ENCODE data around the gene ERO1A.

ERO1A gene

GRCh38 chr14:52660325-52660724, 35.0 kb downstream of the ERO1A start:
- no peaks in the 10 kb centered on the region for H3K9me3 ChIP-seq (replicated peaks in 1 of 11)
- H3K4me2 ChIP-seq, result no peak overlapping the region
- H3K4me1 ChIP-seq, result no peaks in the 10 kb centered on the region
- no peak overlapping the region for H3K9ac ChIP-seq
- no peak overlapping the region for H3K4me3 ChIP-seq
- H3K27me3 ChIP-seq, result no peaks in the 10 kb centered on the region
- H3K36me3 ChIP-seq, result peaks cover 44 to 94% (median 70%) of the 10 kb centered on the region in 11 experiments
- H3K27ac ChIP-seq, result no peak overlapping the region
- no peak for TF ChIP-seq Cebpa-rat (IDR thresholded peaks at IDR 0.05)
- peaks cover 0 to 3% (median 0%) of the 10 kb centered on the region in 11 experiments; a peak in 1 of 22 replicates for H4K20me1 ChIP-seq

DNA sequence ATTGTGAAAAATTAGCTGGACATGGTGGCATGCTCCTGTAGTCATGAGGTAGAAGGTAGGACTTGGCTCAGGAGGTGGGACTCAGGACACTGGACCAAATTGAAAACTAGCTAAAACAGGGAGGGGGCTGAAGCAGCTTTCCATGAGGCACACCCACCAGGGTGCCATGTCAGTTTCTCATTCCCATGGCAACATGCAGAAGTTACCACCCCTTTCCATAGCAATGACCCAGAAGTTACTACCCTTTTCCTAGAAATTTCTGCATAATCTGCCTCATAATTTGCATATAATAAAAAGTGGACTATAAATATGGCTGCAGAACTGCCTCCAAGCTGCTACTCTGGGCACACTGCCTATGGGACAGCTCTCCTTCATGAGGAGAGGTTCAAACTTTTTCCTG, 38.5 kb downstream of the ERO1A start:
- H3K27ac ChIP-seq, result no peak overlapping the region
- H3K4me3 ChIP-seq, result no peak overlapping the region
- no peaks in the 10 kb centered on the region for H3K9me3 ChIP-seq (replicated peaks in 1 of 11)
- no peaks in the 10 kb centered on the region for H3K27me3 ChIP-seq
- TF ChIP-seq Cebpa-rat (IDR thresholded peaks at IDR 0.05), result no peak
- H4K20me1 ChIP-seq, result peaks cover 0 to 3% (median 0%) of the 10 kb centered on the region in 11 experiments; a peak in 1 of 22 replicates
- no peak overlapping the region for H3K4me2 ChIP-seq
- H3K36me3 ChIP-seq, result peaks cover 36 to 96% (median 68%) of the 10 kb centered on the region in 11 experiments
- H3K4me1 ChIP-seq, result no peaks in the 10 kb centered on the region
- no peak overlapping the region for H3K9ac ChIP-seq

- no peak for TF ChIP-seq Cebpa-rat (IDR thresholded peaks at IDR 0.05)
- H3K9ac ChIP-seq, result no peak overlapping the region
- H3K9me3 ChIP-seq (replicated peaks in 1 of 11), result no peaks in the 10 kb centered on the region
- no peak overlapping the region for H3K4me3 ChIP-seq
- no peak overlapping the region for H3K27ac ChIP-seq
- no peak overlapping the region for H3K4me2 ChIP-seq
- H4K20me1 ChIP-seq, result peaks cover 0 to 4% (median 0%) of the 10 kb centered on the region in 11 experiments; a peak in 1 of 22 replicates
- H3K36me3 ChIP-seq, result peaks cover 61 to 99% (median 82%) of the 10 kb centered on the region in 11 experiments
- no peaks in the 10 kb centered on the region for H3K4me1 ChIP-seq
- H3K27me3 ChIP-seq, result no peaks in the 10 kb centered on the region
Measured at GRCh38 chr14:52650774-52651173, 44.6 kb downstream of the ERO1A start.

DNA sequence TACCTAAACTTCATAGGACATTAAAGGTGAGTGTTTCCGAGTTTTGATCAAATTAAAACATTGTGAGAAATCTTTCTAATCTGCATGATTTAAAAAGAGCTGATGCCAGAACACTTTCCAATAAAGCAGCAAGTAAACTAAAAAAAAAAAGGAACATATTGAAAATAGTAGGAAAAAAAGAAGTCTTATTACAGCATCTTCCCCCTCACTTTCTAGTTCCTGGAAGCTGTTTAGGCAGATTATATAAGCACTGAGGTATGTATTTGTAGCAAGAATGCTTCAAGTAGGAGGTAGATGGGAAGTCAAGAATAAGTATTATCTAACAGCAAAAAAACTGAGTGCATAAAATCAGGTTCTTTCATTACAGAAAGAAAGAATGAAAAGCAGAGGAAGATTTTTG, 45.8 kb downstream of the ERO1A start:
- Histone ChIP-seq H4K20me1 (peaks cover 0 to 4% (median 0%) of the 10 kb centered on the region in 11 experiments; a peak in 1 of 22 replicates), H3K36me3 (peaks cover 59 to 99% (median 80%) of the 10 kb centered on the region in 11 experiments), H3K9ac (no peak overlapping the region), H3K9me3 (replicated peaks in 1 of 11) (no peaks in the 10 kb centered on the region), H3K4me1 (no peaks in the 10 kb centered on the region), H3K4me2 (no peak overlapping the region), H3K27ac (no peak overlapping the region), H3K4me3 (no peak overlapping the region), H3K27me3 (no peaks in the 10 kb centered on the region)
- TF ChIP-seq Cebpa-rat (IDR thresholded peaks at IDR 0.05), result no peak

GRCh38 chr14:52641745-52642144, 53.6 kb downstream of the ERO1A start:
- Histone ChIP-seq H3K27me3 (no peaks in the 10 kb centered on the region), H4K20me1 (no peaks in the 10 kb centered on the region), H3K9me3 (replicated peaks in 1 of 11) (peaks cover 14 to 24% (median 17%) of the 10 kb centered on the region in 11 experiments; a peak in 21 of 22 replicates), H3K4me2 (no peak overlapping the region), H3K27ac (no peak overlapping the region), H3K36me3 (peaks cover 54 to 74% (median 63%) of the 10 kb centered on the region in 11 experiments), H3K4me3 (no peak overlapping the region), H3K9ac (no peak overlapping the region), H3K4me1 (no peaks in the 10 kb centered on the region)
- no peak for TF ChIP-seq Cebpa-rat (IDR thresholded peaks at IDR 0.05)

- H3K4me2 ChIP-seq, result no peak overlapping the region
- H3K9ac ChIP-seq, result no peak overlapping the region
- no peaks in the 10 kb centered on the region for H3K27me3 ChIP-seq
- H3K4me3 ChIP-seq, result no peak overlapping the region
- H4K20me1 ChIP-seq, result no peaks in the 10 kb centered on the region
- TF ChIP-seq Cebpa-rat (IDR thresholded peaks at IDR 0.05), result no peak
- H3K36me3 ChIP-seq, result peaks cover 38 to 58% (median 47%) of the 10 kb centered on the region in 11 experiments
- no peak overlapping the region for H3K27ac ChIP-seq
- peaks cover 14 to 24% (median 17%) of the 10 kb centered on the region in 11 experiments; a peak in 21 of 22 replicates for H3K9me3 ChIP-seq (replicated peaks in 1 of 11)
- H3K4me1 ChIP-seq, result no peaks in the 10 kb centered on the region
Measured at GRCh38 chr14:52640137-52640536, 55.2 kb downstream of the ERO1A start.

- H3K4me3 ChIP-seq, result no peak overlapping the region
- H3K27me3 ChIP-seq, result no peaks in the 10 kb centered on the region
- no peak for TF ChIP-seq Cebpa-rat (IDR thresholded peaks at IDR 0.05)
- no peak overlapping the region for H3K27ac ChIP-seq
- H3K4me1 ChIP-seq, result no peaks in the 10 kb centered on the region
- H3K9ac ChIP-seq, result no peak overlapping the region
- peaks cover 0 to 12% (median under 1%) of the 10 kb centered on the region in 11 experiments; a peak in 3 of 22 replicates for H3K36me3 ChIP-seq
- no peaks in the 10 kb centered on the region for H4K20me1 ChIP-seq
- H3K4me2 ChIP-seq, result no peak overlapping the region
- H3K9me3 ChIP-seq (replicated peaks in 1 of 11), result no peaks in the 10 kb centered on the region
Measured at GRCh38 chr14:52619687-52620086, 75.7 kb downstream of the ERO1A start.

DNA sequence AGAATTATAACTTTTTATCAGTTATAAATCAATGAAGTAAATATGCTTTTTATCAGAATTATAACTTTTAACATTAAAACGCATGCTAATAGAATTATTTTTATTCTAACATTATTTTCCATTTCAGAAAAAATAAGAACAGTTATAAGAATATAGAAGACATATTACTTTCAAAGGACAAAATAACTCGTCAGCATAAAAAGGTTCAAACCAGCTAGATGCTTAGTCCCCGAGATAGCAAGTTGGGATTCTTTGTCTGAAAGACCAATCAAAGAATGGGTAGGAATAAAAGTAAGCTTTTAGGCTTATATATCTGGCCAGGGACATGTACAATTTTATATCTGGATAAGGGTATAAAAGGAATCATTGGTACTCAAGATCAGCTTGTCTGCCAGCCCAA, 76.8 kb downstream of the ERO1A start:
- no peak overlapping the region for H3K4me2 ChIP-seq
- no peaks in the 10 kb centered on the region for H3K4me1 ChIP-seq
- TF ChIP-seq Cebpa-rat (IDR thresholded peaks at IDR 0.05), result no peak
- H3K36me3 ChIP-seq, result peaks cover 0 to 17% (median 7%) of the 10 kb centered on the region in 11 experiments; a peak in 6 of 22 replicates
- no peaks in the 10 kb centered on the region for H3K27me3 ChIP-seq
- no peak overlapping the region for H3K9ac ChIP-seq
- no peak overlapping the region for H3K4me3 ChIP-seq
- 0 out of 22 replicates have a peak, but pooled peaks cover 0 to 5% (median 0%) of the 10 kb centered on the region in 11 experiments for H3K9me3 ChIP-seq (replicated peaks in 1 of 11)
- H4K20me1 ChIP-seq, result no peaks in the 10 kb centered on the region
- no peak overlapping the region for H3K27ac ChIP-seq

GRCh38 chr14:52610187-52610586, 85.2 kb downstream of the ERO1A start:
- peaks cover 0 to 5% (median 0%) of the 10 kb centered on the region in 11 experiments; a peak in 5 of 22 replicates for H3K9me3 ChIP-seq (replicated peaks in 1 of 11)
- no peak overlapping the region for H3K9ac ChIP-seq
- H3K36me3 ChIP-seq, result peaks cover 0 to 15% (median 6%) of the 10 kb centered on the region in 11 experiments; a peak in 5 of 22 replicates
- H3K27ac ChIP-seq, result no peak overlapping the region
- H3K27me3 ChIP-seq, result no peaks in the 10 kb centered on the region
- H3K4me1 ChIP-seq, result 0 out of 20 replicates have a peak, but pooled peaks cover 0 to 6% (median 0%) of the 10 kb centered on the region in 10 experiments
- H4K20me1 ChIP-seq, result no peaks in the 10 kb centered on the region
- no peak overlapping the region for H3K4me3 ChIP-seq
- no peak for TF ChIP-seq Cebpa-rat (IDR thresholded peaks at IDR 0.05)
- H3K4me2 ChIP-seq, result no peak overlapping the region

DNA sequence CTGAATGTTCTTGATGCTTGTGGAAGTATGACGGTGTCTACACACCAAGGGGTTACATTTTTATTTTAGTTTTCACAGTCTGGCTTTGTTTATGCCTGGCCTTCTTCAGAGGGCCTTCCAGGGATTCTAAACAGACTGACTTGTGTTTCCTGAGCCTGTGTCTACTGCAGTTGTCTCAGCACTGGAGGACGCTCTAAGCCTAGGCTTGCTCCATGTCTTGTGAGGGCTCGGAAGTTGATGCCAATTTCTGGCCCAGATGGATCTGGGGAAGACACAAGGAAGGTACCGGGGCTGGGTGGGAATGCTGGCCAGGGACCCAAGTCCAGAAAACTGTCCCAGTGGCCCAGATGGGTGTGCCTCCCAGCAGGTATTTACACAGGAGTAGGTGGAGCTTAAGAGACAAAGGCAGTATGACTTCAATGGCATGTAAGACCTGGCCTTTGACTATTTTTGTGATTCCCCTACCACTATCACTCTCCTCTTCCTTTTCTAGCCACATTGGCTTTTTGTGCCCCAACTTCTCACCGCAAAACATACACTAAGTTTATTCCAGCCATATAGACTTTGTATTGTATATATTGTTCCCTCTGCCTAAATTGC, 85.8 kb downstream of the ERO1A start:
- 0 out of 20 replicates have a peak, but pooled peaks cover 0 to 6% (median 0%) of the 10 kb centered on the region in 10 experiments for H3K4me1 ChIP-seq
- TF ChIP-seq Cebpa-rat (IDR thresholded peaks at IDR 0.05), result no peak
- H3K4me2 ChIP-seq, result no peak overlapping the region

More for the DNA sequence above, 85.8 kb downstream of the ERO1A start:
- Histone ChIP-seq H3K4me3 (no peak overlapping the region), H3K9me3 (replicated peaks in 1 of 11) (peaks cover 4 to 9% (median 4%) of the 10 kb centered on the region in 11 experiments), H3K36me3 (peaks cover 0 to 15% (median 8%) of the 10 kb centered on the region in 11 experiments; a peak in 12 of 22 replicates), H3K9ac (no peak overlapping the region), H3K27me3 (no peaks in the 10 kb centered on the region), H3K27ac (no peak overlapping the region), H4K20me1 (no peaks in the 10 kb centered on the region)

All from BLaER1 treated with 17β-estradiol and CSF1 and Interleukin-3, amounts not matched to agents 10 nM and 100 nM (cell line).